Esophagus squamous epithelium (tissue), 4 donors: ENCODE data around the gene CYLD.

Experiments
- POLR2A ChIP-seq, 4 donors: fragments of 450-650 bp; IDR thresholded peaks; one replicate each; pipeline ENCODE4 v1.6.1; 2017; ENCODE audit warnings: antibody characterized with exemption in 4 of 4, mild to moderate bottlenecking in 4 of 4, moderate library complexity in 3 of 4
- TF ChIP-seq, protein P1 (sequence below), 6 experiments: fragments of 450-650 bp in 4 of 6; fragments of 200-600 bp in 2 of 6; sonication (generic) in 2 of 6; IDR thresholded peaks; one replicate each; pipeline ENCODE4 v1.5.1; 2016 to 2019; ENCODE audit warnings: antibody characterized with exemption in 6 of 6, mild to moderate bottlenecking in 4 of 6, moderate library complexity in 4 of 6

DNA sequence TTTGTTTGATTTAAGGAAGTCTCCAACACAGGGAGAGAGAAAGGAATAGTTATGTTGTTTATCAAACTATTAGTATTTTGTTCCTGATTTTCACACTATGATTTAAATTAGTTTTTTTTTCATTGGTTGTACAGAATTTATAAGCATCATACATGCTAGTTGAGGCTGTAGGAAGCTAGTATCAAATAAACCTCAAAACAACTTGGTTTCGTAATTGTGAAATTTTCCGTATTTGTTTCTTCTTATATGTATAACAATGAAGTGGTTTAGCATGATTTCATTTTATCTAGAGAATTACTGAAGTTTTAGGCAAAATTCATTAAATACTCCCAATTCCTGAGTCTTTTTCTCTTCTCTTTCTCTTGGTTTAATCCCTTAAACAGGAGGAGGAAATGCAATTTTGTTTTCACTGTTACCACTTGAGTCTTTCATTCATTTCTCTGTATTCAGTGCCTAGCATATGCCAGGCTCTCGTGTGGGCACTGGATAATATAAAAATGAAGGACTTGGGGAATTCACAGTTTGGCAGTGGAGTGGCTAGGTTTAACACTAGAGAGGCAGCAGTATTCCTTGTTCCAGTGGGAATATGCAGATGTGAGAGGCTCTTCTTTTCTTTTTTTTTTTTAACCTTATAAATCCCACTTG, 1.8 kb downstream of the CYLD start:
- no peak for TF ChIP-seq POLR2A (IDR thresholded peaks at IDR 0.05)
- TF ChIP-seq, protein P1, sequence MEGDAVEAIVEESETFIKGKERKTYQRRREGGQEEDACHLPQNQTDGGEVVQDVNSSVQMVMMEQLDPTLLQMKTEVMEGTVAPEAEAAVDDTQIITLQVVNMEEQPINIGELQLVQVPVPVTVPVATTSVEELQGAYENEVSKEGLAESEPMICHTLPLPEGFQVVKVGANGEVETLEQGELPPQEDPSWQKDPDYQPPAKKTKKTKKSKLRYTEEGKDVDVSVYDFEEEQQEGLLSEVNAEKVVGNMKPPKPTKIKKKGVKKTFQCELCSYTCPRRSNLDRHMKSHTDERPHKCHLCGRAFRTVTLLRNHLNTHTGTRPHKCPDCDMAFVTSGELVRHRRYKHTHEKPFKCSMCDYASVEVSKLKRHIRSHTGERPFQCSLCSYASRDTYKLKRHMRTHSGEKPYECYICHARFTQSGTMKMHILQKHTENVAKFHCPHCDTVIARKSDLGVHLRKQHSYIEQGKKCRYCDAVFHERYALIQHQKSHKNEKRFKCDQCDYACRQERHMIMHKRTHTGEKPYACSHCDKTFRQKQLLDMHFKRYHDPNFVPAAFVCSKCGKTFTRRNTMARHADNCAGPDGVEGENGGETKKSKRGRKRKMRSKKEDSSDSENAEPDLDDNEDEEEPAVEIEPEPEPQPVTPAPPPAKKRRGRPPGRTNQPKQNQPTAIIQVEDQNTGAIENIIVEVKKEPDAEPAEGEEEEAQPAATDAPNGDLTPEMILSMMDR (IDR thresholded peaks at IDR 0.05), result no peak
